HepG2 (cell line): ENCODE measurements around the gene DNM1. TPM values are rescaled to one million over a fixed set of nuclear protein-coding genes. Genes with fewer than 3 reads are reported as not detected.

Source experiments
- CHCHD3 ChIP-seq: sonication (generic); formaldehyde crosslinking; IDR thresholded peaks from 2 replicates; pipeline ENCODE4 v1.8.0; 2022; ENCODE audit warnings: mild to moderate bottlenecking, missing genetic modification reagents, moderate library complexity
- CHD2 ChIP-seq: IDR thresholded peaks from 2 replicates; pipeline ENCODE4 v1.6.1; 2011; ENCODE audit warnings: low read depth, low read length, improper control_type of control experiment
- DBP ChIP-seq: sonication (generic); formaldehyde crosslinking; IDR thresholded peaks from 2 replicates; pipeline ENCODE4 v1.4.0; 2020; ENCODE audit warnings: missing genetic modification reagents; ENCODE audit errors: not compliant biosample characterization
- FOXJ3 ChIP-seq: sonication (generic); formaldehyde crosslinking; IDR thresholded peaks from 2 replicates; pipeline ENCODE4 v1.4.0; 2020; ENCODE audit warnings: missing genetic modification reagents, mild to moderate bottlenecking, borderline replicate concordance
- GFI1 ChIP-seq: sonication (generic); formaldehyde crosslinking; IDR thresholded peaks from 2 replicates; pipeline ENCODE4 v1.5.0; 2020; ENCODE audit warnings: missing genetic modification reagents, mild to moderate bottlenecking, borderline replicate concordance
- HBP1 ChIP-seq: IDR thresholded peaks from 2 replicates; pipeline ENCODE4 v1.6.1; 2016; ENCODE audit warnings: low read depth, control low read depth
- HDAC6 ChIP-seq: fragments of 200-600 bp; sonication (generic); IDR thresholded peaks from 2 replicates; pipeline ENCODE4 v1.7.0; 2017; ENCODE audit warnings: mild to moderate bottlenecking, antibody characterized with exemption, low read length, low read depth
- MYNN ChIP-seq: sonication (generic); formaldehyde crosslinking; IDR thresholded peaks from 2 replicates; pipeline ENCODE4 v1.4.0; 2020; ENCODE audit warnings: mild to moderate bottlenecking, low read depth, missing genetic modification reagents
- NCOA2 ChIP-seq: sonication (generic); formaldehyde crosslinking; IDR thresholded peaks from 2 replicates; pipeline ENCODE4 v1.8.0; 2022; ENCODE audit warnings: inconsistent platforms
- NFE2L1 ChIP-seq: sonication (generic); formaldehyde crosslinking; IDR thresholded peaks from 2 replicates; pipeline ENCODE4 v1.4.0; 2020; ENCODE audit warnings: missing genetic modification reagents, mild to moderate bottlenecking, borderline replicate concordance
- PHF21A ChIP-seq: sonication (generic); formaldehyde crosslinking; IDR thresholded peaks from 2 replicates; pipeline ENCODE4 v1.5.0; 2020; ENCODE audit warnings: mild to moderate bottlenecking, missing genetic modification reagents
- POLR2G ChIP-seq: fragments of 200-400 bp; formaldehyde crosslinking; IDR thresholded peaks from 2 replicates; pipeline ENCODE4 v1.6.1; 2018; ENCODE audit warnings: mild to moderate bottlenecking, low read depth, low read length, moderate library complexity
- PRDM4 ChIP-seq: sonication (generic); formaldehyde crosslinking; IDR thresholded peaks from 2 replicates; pipeline ENCODE4 v1.9.0; 2021; ENCODE audit warnings: missing genetic modification reagents, borderline replicate concordance
- RBFOX2 ChIP-seq: fragments of 200-400 bp; formaldehyde crosslinking; IDR thresholded peaks from 2 replicates; pipeline ENCODE4 v1.6.1; 2017; ENCODE audit warnings: low read depth, mild to moderate bottlenecking, low read length
- SALL1 ChIP-seq: sonication (generic); formaldehyde crosslinking; IDR thresholded peaks from 2 replicates; pipeline ENCODE4 v1.8.0; 2022; ENCODE audit warnings: mild to moderate bottlenecking, missing genetic modification reagents
- SATB2 ChIP-seq: sonication (generic); formaldehyde crosslinking; IDR thresholded peaks from 2 replicates; pipeline ENCODE4 v1.5.0; 2020; ENCODE audit warnings: missing genetic modification reagents
- SOX6 ChIP-seq, 2 experiments: fragments of 450-650 bp in 1 of 2; sonication (generic) in 1 of 2; formaldehyde crosslinking in 1 of 2; IDR thresholded peaks; 2 replicates each; pipeline versions ENCODE4 v1.4.0 to v1.6.1; 2017 to 2020; ENCODE audit warnings: antibody characterized with exemption in 1 of 2, mild to moderate bottlenecking in 1 of 2, missing genetic modification reagents in 1 of 2
- SSRP1 ChIP-seq: IDR thresholded peaks from 2 replicates; pipeline ENCODE4 v1.6.1; 2016; ENCODE audit warnings: control low read depth
- TOE1 ChIP-seq: sonication (generic); formaldehyde crosslinking; IDR thresholded peaks from 2 replicates; pipeline ENCODE4 v1.4.0; 2020; ENCODE audit warnings: mild to moderate bottlenecking, missing genetic modification reagents
- ZBTB44 ChIP-seq: sonication (generic); formaldehyde crosslinking; IDR thresholded peaks from 2 replicates; pipeline ENCODE4 v1.4.0; 2020; ENCODE audit warnings: missing genetic modification reagents
- ZNF317 ChIP-seq: sonication (generic); formaldehyde crosslinking; IDR thresholded peaks from 2 replicates; pipeline ENCODE4 v1.5.0; 2020; ENCODE audit warnings: mild to moderate bottlenecking, missing genetic modification reagents
- ZNF567 ChIP-seq: sonication (generic); formaldehyde crosslinking; IDR thresholded peaks from 2 replicates; pipeline ENCODE4 v1.8.1; 2023; ENCODE audit warnings: mild to moderate bottlenecking, missing genetic modification reagents, borderline replicate concordance
- ZNF780A ChIP-seq: sonication (generic); formaldehyde crosslinking; IDR thresholded peaks from 2 replicates; pipeline ENCODE4 v1.8.0; 2022; ENCODE audit warnings: mild to moderate bottlenecking, missing genetic modification reagents, moderate library complexity
- ZZZ3 ChIP-seq: sonication (generic); formaldehyde crosslinking; IDR thresholded peaks from 2 replicates; pipeline ENCODE4 v1.4.0; 2020; ENCODE audit warnings: missing genetic modification reagents, mild to moderate bottlenecking, borderline replicate concordance
- polyA plus RNA-seq, 8 experiments: library from polyadenylated mRNA; depleted of rRNA in 3 of 8; stranded (reverse) in 7 of 8; unstranded in 1 of 8; fragments of >200 nt; fragmentation: Illumina TruSeq in 4 of 8; extraction: Trizol in 4 of 8; gene quantifications; 2 replicates each; pipeline versions ENCODE4 v1.2.1 to v1.2.3, GENCODE V29; 2011 to 2016; ENCODE audit warnings: low read depth in 4 of 8, missing spikeins in 1 of 8, mixed read lengths in 1 of 8; ENCODE audit not compliant: insufficient read depth in 1 of 8
- total RNA-seq, 5 experiments: library from RNA; depleted of rRNA; stranded (reverse); fragments of >200 nt; fragmentation: Illumina TruSeq; extraction: Trizol; gene quantifications; 2 replicates each; pipeline ENCODE4 v1.2.3, GENCODE V29; 2016; ENCODE audit warnings: low read depth in 1 of 5

DNM1 gene
- total and polyA plus RNA-seq, 2 of the 13 experiments (the other 11 are each of a cell fraction or from before 2014, with no cell fraction given), result 0.13 to 0.58 TPM

- TF ChIP-seq NFE2L1 (CRISPR knock-in tag), result no peak
- no peak for TF ChIP-seq SOX6 (IDR thresholded peaks at IDR 0.05)
- TF ChIP-seq SOX6 (CRISPR knock-in tag; IDR thresholded peaks at IDR 0.05), result no peak; the same call in 1 of the 2 replicates
- no peak for TF ChIP-seq MYNN (CRISPR knock-in tag)
- no peak for TF ChIP-seq GFI1 (CRISPR knock-in tag)
- TF ChIP-seq DBP (CRISPR knock-in tag), result no peak
- no peak for TF ChIP-seq ZNF567 (CRISPR knock-in tag)
- TF ChIP-seq TOE1, result no peak
- TF ChIP-seq SSRP1 (CRISPR knock-in tag), result peak; percentile 27; the same call in 1 of the 2 replicates
- no peak for TF ChIP-seq CHD2
- no peak for TF ChIP-seq ZNF780A (CRISPR knock-in tag)
- TF ChIP-seq HDAC6, result no peak
- TF ChIP-seq CHCHD3 (CRISPR knock-in tag), result no peak
- TF ChIP-seq RBFOX2, result no peak
- no peak for TF ChIP-seq ZZZ3
- no peak for TF ChIP-seq PRDM4
- no peak for TF ChIP-seq ZBTB44 (CRISPR knock-in tag)
- no peak for TF ChIP-seq ZNF317
- TF ChIP-seq HBP1, result no peak
- TF ChIP-seq SATB2 (CRISPR knock-in tag), result no peak
- no peak for TF ChIP-seq FOXJ3 (CRISPR knock-in tag)
- peak; percentile 19; the same call in 1 of the 2 replicates for TF ChIP-seq NCOA2 (CRISPR knock-in tag)
- TF ChIP-seq POLR2G, result no peak
- TF ChIP-seq PHF21A (CRISPR knock-in tag), result peak; percentile 47; the same call in 1 of the 2 replicates
- TF ChIP-seq SALL1, result no peak
These were observed 93.4 kb downstream of the DNM1 start (continued) for GRCh38 chr9:128296340-128297220.
